22Rv1 (cell line): Measurements from ENCODE around the gene PON3.

Experiments used
- CTCF ChIP-seq: fragments of 450-650 bp; IDR thresholded peaks from 2 replicates; pipeline ENCODE4 v1.5.1; 2017; ENCODE audit warnings: mild to moderate bottlenecking
- ZFX ChIP-seq: fragments of 450-650 bp; IDR thresholded peaks from 2 replicates; pipeline ENCODE4 v1.6.1; 2017; ENCODE audit warnings: antibody characterized with exemption, borderline replicate concordance

DNA sequence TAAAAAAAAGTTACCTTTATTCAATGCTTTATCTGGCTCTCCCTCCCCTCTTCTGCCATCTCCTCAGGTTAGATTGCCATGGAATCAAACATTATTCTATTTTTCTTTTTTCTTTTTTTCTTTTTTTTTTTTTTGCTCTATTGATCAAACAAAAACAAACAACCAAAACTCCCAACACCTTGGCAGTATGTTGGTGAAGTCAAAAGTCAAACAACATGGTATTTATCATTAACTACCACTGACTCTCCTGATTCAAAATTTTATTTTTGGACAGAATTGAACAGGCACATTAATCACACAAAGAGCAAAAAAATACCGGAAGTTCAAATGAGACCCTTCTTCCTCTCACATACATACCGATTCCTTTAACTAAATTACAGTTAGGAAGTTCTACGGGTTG lies 78.2 kb downstream of the PON3 start:
- TF ChIP-seq CTCF (no peak), ZFX (no peak)
